IPS-18c (cell line): ENCODE results near the gene SLC1A7.

Experiments used
- H3K4me3 ChIP-seq: 2 replicates; pipeline ENCODE4 v1.7.0; 2013; ENCODE audit warnings: low read depth, mild to moderate bottlenecking, low read length, moderate library complexity; ENCODE audit not compliant: insufficient read depth
- H3K9me3 ChIP-seq: one replicate; pipeline ENCODE4 v1.6.1; 2013; ENCODE audit warnings: mild to moderate bottlenecking, low read length, moderate library complexity; ENCODE audit not compliant: control insufficient read depth, insufficient read depth

SLC1A7 gene

GRCh38 chr1:53076721-53077598 lies 65.5 kb downstream of the SLC1A7 start:
- Histone ChIP-seq H3K9me3 (no peaks in the 10 kb centered on the region), H3K4me3 (no peak overlapping the region)

DNA sequence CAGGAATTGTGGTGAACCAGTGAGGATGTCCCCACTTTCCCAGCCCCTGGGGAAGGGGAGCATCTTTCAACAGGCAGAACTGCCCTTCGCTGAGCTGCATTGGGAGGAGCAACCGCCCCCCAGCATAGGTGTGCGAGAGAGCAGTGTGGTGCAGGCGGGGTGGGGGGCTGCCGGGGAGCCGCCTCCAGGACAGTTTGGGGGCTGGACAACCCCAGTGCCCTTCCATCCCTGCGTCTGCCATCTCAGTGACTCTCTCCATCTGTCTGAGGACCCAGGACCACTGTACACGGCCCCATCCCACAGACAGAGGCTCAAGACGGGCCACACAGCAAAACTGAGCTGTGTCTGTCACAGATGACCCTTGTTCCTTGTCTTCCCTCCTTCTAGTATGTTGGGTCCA lies 66.3 kb downstream of the SLC1A7 start:
- H3K9me3 ChIP-seq = peaks cover 2% of the 10 kb centered on the region
- no peak overlapping the region for H3K4me3 ChIP-seq

- H3K9me3 ChIP-seq = peaks cover 2% of the 10 kb centered on the region
Measured at GRCh38 chr1:53075761-53076163, 66.7 kb downstream of the SLC1A7 start.

GRCh38 chr1:53075206-53075605 lies 67.2 kb downstream of the SLC1A7 start:
- H3K9me3 ChIP-seq = peaks cover 2% of the 10 kb centered on the region
- no peak overlapping the region for H3K4me3 ChIP-seq

More at GRCh38 chr1:53075761-53076163, 66.7 kb downstream of the SLC1A7 start:
- no peak overlapping the region for H3K4me3 ChIP-seq

- peaks cover 2% of the 10 kb centered on the region for H3K9me3 ChIP-seq
Measured at GRCh38 chr1:53074313-53075154, 67.9 kb downstream of the SLC1A7 start.

DNA sequence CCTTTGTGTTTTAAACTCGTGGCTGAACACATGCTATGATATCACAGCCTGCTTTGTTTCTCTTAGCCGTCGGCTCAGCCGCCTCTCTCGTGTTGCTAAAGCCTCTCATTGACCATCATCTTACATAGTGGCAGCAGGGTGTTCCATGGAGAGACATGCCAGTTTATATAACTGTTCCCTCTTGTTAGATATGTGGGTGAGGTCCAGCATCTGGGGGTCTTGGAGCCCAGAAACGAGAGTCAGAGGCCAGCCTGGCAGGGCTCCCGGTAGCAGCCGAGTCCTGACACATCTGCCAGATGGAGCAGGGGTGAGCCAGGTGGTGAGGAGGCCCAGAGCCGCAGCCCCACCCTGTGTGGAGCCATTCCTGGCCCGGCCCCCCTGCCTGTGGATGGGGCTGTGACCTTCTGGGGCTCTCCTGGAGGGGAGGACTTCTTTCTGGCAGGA lies 68.5 kb downstream of the SLC1A7 start:
- Histone ChIP-seq H3K4me3 (no peak overlapping the region), H3K9me3 (peaks cover 2% of the 10 kb centered on the region)

More at GRCh38 chr1:53074313-53075154, 67.9 kb downstream of the SLC1A7 start:
- H3K4me3 ChIP-seq = no peak overlapping the region

DNA sequence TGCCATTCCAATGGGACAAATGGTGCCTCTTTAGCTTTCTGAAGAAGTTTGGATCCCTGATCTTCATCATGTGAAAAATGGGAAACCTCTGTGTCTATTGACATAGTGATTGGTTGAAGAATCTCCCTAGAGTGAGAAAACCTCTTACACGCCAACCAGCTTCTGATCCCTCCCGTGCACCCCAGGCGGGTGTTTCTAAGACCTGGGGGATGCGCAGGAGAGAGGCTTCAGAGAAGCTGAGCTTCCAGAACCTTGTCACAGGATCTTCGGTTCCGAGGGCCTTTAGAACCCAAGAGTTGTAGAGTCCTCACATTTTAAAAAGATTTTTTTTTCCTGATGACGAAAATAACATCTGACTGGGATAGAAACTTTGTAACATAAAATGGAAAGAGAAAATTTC lies 69.2 kb downstream of the SLC1A7 start:
- H3K9me3 ChIP-seq = peaks cover 2% of the 10 kb centered on the region
- H3K4me3 ChIP-seq = no peak overlapping the region

- peaks cover 2% of the 10 kb centered on the region for H3K9me3 ChIP-seq
- H3K4me3 ChIP-seq = no peak overlapping the region
Measured at GRCh38 chr1:53071915-53072314, 70.5 kb downstream of the SLC1A7 start.

- Histone ChIP-seq H3K4me3 (no peak overlapping the region), H3K9me3 (peaks cover 2% of the 10 kb centered on the region)
Measured at GRCh38 chr1:53071167-53071865, 71.1 kb downstream of the SLC1A7 start.

DNA sequence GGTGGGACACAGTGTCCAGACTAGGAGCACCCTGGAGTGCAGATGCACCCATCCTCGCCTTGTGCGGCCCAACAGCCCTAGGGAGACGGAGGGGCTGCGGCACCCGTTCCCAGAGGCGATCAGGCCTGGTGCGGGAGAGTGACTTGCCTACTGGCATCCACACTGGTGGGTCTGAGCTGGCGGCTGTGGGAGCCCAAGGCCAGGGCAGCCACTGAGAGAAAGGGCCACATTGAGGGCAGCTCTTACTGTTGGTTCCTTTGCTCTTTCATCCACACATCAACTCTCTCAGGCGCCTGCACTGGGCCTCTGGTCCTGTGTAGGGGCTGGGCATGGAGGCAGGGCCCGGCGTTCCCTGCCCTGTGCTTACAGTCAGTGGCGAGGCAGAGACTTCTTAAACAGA lies 71.8 kb downstream of the SLC1A7 start:
- H3K4me3 ChIP-seq = no peak overlapping the region

GRCh38 chr1:53069663-53070327 lies 72.6 kb downstream of the SLC1A7 start:
- peaks cover 2% of the 10 kb centered on the region for H3K9me3 ChIP-seq
- H3K4me3 ChIP-seq = no peak overlapping the region

More for the DNA sequence above, 71.8 kb downstream of the SLC1A7 start:
- H3K9me3 ChIP-seq = peaks cover 2% of the 10 kb centered on the region

DNA sequence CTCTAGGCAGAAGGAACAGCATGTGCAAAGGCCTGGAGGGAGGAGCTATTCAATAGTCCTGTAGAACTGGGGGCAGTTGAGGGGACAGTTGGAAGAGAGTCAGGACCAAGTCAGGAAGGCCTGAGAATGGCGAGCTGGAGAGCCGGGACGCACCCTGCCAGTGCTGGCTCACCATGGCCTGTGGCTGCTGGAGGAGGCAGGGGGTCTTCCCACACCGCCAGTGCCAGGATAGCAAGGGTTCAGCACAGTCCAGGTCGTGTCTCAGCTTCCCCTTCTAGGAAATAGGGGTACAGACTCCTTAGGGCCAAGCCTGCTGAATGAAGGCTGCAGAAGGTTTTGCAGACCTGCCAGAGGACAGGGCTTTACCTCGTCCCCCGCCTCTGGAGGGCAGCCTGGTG lies 73.2 kb downstream of the SLC1A7 start:
- Histone ChIP-seq H3K4me3 (no peak overlapping the region), H3K9me3 (peaks cover 2% of the 10 kb centered on the region)

DNA sequence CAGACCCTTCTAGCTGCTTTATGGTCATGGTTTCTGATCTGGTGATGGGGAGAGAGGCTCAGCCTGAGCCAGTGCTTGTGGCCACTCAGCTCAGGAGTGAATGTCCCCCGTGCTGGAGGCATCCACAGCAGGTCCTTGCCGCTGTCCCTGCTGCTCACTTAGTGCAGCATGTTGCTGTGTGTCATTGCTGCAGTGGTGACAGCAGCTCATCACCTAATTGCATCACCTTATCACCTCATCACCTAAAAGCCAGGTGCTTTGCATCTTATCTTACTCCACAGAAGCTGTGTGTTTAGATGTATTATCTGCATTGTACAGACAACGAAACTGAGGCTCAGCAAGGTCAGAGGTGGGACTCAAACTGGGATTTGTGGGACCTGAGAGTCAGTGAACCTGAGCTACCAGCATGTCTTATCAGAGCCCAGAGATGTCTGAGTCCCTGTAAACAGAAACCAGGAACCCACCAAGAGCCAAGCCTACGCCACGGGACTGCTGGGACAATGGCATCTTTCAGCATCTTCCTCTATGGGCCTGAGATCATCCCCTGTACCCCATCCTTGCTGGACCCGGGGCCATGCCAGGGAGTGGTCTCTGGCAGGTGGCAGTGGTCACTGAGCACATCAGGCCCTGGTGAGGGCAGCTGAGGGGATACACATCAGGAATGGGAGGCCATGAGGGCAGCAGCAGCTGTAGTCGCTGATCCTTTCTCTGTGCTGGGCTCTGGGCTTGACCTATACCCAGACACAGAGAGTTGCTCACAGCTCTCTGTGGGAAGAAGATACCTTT lies 73.9 kb downstream of the SLC1A7 start:
- peaks cover 2% of the 10 kb centered on the region for H3K9me3 ChIP-seq

GRCh38 chr1:53067886-53068285 lies 74.6 kb downstream of the SLC1A7 start:
- Histone ChIP-seq H3K9me3 (peaks cover 2% of the 10 kb centered on the region), H3K4me3 (no peak overlapping the region)

More for the DNA sequence above, 73.9 kb downstream of the SLC1A7 start:
- no peak overlapping the region for H3K4me3 ChIP-seq

GRCh38 chr1:53066891-53067738 lies 75.3 kb downstream of the SLC1A7 start:
- no peak overlapping the region for H3K4me3 ChIP-seq
- H3K9me3 ChIP-seq = peaks cover 3% of the 10 kb centered on the region
